SK-N-SH (cell line): ENCODE data around the gene IPMK. TPM values are rescaled to one million over a fixed set of nuclear protein-coding genes. Genes with fewer than 3 reads are reported as not detected.
A peak's percentile ranks its signal among the peaks of the same experiment; 100 is the strongest.

Experiments used
- CTCF ChIA-PET: fragments of 300-600, 350-600 bp; formaldehyde crosslinking; extraction: SDS; loops from one replicate; lab custom pipeline; 2021; lab: Yijun Ruan, JAX
- POLR2A ChIA-PET: fragments of 350-600 bp; sonication (Branson Sonifier 250); formaldehyde crosslinking; extraction: SDS; loops from one replicate; lab custom pipeline; 2020; ENCODE audit warnings: antibody characterized with exemption, inconsistent platforms; lab: Yijun Ruan, JAX
- DNase-seq: peaks from one replicate; pipeline ENCODE4 v3.0.0; 2012
- H2AFZ ChIP-seq: fragments of 200-600 bp; sonication (generic); 2 replicates; pipeline ENCODE4 v1.8.1; 2016; ENCODE audit warnings: antibody characterized with exemption, mild to moderate bottlenecking, low read depth
- H3F3A ChIP-seq: fragments of 200-600 bp; sonication (generic); replicated peaks from 2 replicates; pipeline ENCODE3; 2016; ENCODE audit warnings: antibody characterized with exemption, mild to moderate bottlenecking; ENCODE audit not compliant: insufficient read depth
- H3K27ac ChIP-seq, 2 experiments: fragments of 200-500 bp in 1 of 2; fragments of 200-600 bp in 1 of 2; sonication (Bioruptor generic) in 1 of 2; sonication (generic), shearing (Covaris generic) in 1 of 2; 2 replicates each; pipeline versions ENCODE4 v1.5.1 to v1.6.1; 2014 to 2016; ENCODE audit warnings: low read depth in 2 of 2, inconsistent platforms in 1 of 2, low read length in 1 of 2, mild to moderate bottlenecking in 1 of 2, mixed read lengths in 1 of 2
- H3K27me3 ChIP-seq: fragments of 200-600 bp; sonication (generic), shearing (Covaris generic); 2 replicates; pipeline ENCODE4 v1.6.1; 2016; ENCODE audit warnings: mixed run types; ENCODE audit not compliant: insufficient read depth
- H3K36me3 ChIP-seq, 2 experiments: fragments of 200-500 bp in 1 of 2; fragments of 200-600 bp in 1 of 2; sonication (Bioruptor generic) in 1 of 2; sonication (generic) in 1 of 2; replicated peaks in 1 of 2; 2 replicates each; pipeline versions ENCODE3 to v1.5.1; 2014 to 2016; ENCODE audit warnings: low read length in 1 of 2, mild to moderate bottlenecking in 1 of 2; ENCODE audit not compliant: insufficient read depth in 2 of 2, control insufficient read depth in 1 of 2
- H3K4me1 ChIP-seq, 2 experiments: fragments of 200-500 bp in 1 of 2; fragments of 200-600 bp in 1 of 2; sonication (Bioruptor generic) in 1 of 2; sonication (generic), shearing (Covaris generic) in 1 of 2; 2 replicates each; pipeline versions ENCODE4 v1.5.1 to v1.6.1; 2014 to 2016; ENCODE audit warnings: low read depth in 1 of 2, low read length in 1 of 2, mixed run types in 1 of 2; ENCODE audit not compliant: insufficient read depth in 2 of 2, control insufficient read depth in 1 of 2
- H3K4me2 ChIP-seq: fragments of 200-600 bp; sonication (generic), shearing (Covaris generic); 2 replicates; pipeline ENCODE4 v1.6.1; 2017; ENCODE audit warnings: mixed run types
- H3K4me3 ChIP-seq, 2 experiments: fragments of 200-500 bp in 1 of 2; fragments of 200-600 bp in 1 of 2; sonication (Bioruptor generic) in 1 of 2; sonication (generic), shearing (Covaris generic) in 1 of 2; 2 replicates each; pipeline versions ENCODE4 v1.5.1 to v1.8.1; 2014 to 2016; ENCODE audit warnings: low read depth in 2 of 2, inconsistent platforms in 1 of 2, low read length in 1 of 2, mild to moderate bottlenecking in 1 of 2, mixed read lengths in 1 of 2, moderate library complexity in 1 of 2
- H3K79me2 ChIP-seq: fragments of 200-600 bp; sonication (generic); 2 replicates; pipeline ENCODE4 v1.8.1; 2017; ENCODE audit warnings: mild to moderate bottlenecking; ENCODE audit not compliant: insufficient read depth
- H3K9ac ChIP-seq: fragments of 200-600 bp; sonication (generic); 2 replicates; pipeline ENCODE4 v1.6.1; 2017; ENCODE audit warnings: mixed run types
- H3K9me2 ChIP-seq: fragments of 200-600 bp; sonication (generic); 2 replicates; pipeline ENCODE4 v1.6.1; 2017; ENCODE audit warnings: mixed run types
- H3K9me3 ChIP-seq: fragments of 200-600 bp; sonication (generic); 2 replicates; pipeline ENCODE4 v1.6.1; 2017; ENCODE audit warnings: mixed run types, mild to moderate bottlenecking, moderate library complexity
- H4K20me1 ChIP-seq: fragments of 200-600 bp; sonication (generic); 2 replicates; pipeline ENCODE4 v1.6.1; 2017; ENCODE audit warnings: mild to moderate bottlenecking, mixed run types; ENCODE audit not compliant: insufficient read depth
- CHD2 ChIP-seq: fragments of 150-350 bp; IDR thresholded peaks from 2 replicates; pipeline ENCODE4 v1.6.1; 2018; ENCODE audit warnings: low read length; ENCODE audit not compliant: partially characterized antibody
- CTCF ChIP-seq: fragments of 200-600 bp; sonication (generic); IDR thresholded peaks from 2 replicates; pipeline ENCODE4 v1.6.1; 2017; ENCODE audit warnings: antibody characterized with exemption, mild to moderate bottlenecking, moderate library complexity
- EZH2phosphoT487 ChIP-seq: fragments of 200-600 bp; sonication (generic); IDR thresholded peaks from 2 replicates; pipeline ENCODE4 v1.6.1; 2017; ENCODE audit warnings: low read depth, mixed run types, mild to moderate bottlenecking, antibody characterized with exemption, moderate library complexity, borderline replicate concordance
- FOSL2 ChIP-seq: IDR thresholded peaks from 2 replicates; pipeline ENCODE4 v1.4.0; 2012; ENCODE audit warnings: low read depth, mild to moderate bottlenecking, moderate library complexity, borderline replicate concordance
- FOXM1 ChIP-seq: IDR thresholded peaks from 2 replicates; pipeline ENCODE4 v1.4.0; 2012; ENCODE audit warnings: low read depth, mild to moderate bottlenecking
- IRF3 ChIP-seq: fragments of 150-350 bp; IDR thresholded peaks from 2 replicates; pipeline ENCODE4 v1.6.1; 2016; ENCODE audit warnings: mild to moderate bottlenecking, low read depth, low read length
- JUND ChIP-seq: IDR thresholded peaks from 2 replicates; pipeline ENCODE4 v1.4.0; 2012
- MAX ChIP-seq: IDR thresholded peaks from 2 replicates; pipeline ENCODE4 v1.4.0; 2012; ENCODE audit warnings: low read depth
- MEF2A ChIP-seq: IDR thresholded peaks from 2 replicates; pipeline ENCODE4 v1.4.0; 2012; ENCODE audit warnings: low read depth, borderline replicate concordance
- MXI1 ChIP-seq: IDR thresholded peaks from 2 replicates; pipeline ENCODE4 v1.6.1; 2012; ENCODE audit warnings: mild to moderate bottlenecking, low read depth, low read length, improper control_type of control experiment
- NRF1 ChIP-seq: IDR thresholded peaks from 2 replicates; pipeline ENCODE4 v1.6.1; 2012; ENCODE audit warnings: low read depth, mild to moderate bottlenecking, low read length
- PBX3 ChIP-seq: IDR thresholded peaks from 2 replicates; pipeline ENCODE4; 2012
- RAD21 ChIP-seq: IDR thresholded peaks from 2 replicates; pipeline ENCODE4 v1.6.1; 2012; ENCODE audit warnings: mild to moderate bottlenecking, low read length
- RXRA ChIP-seq: IDR thresholded peaks from 2 replicates; pipeline ENCODE4 v1.4.0; 2012; ENCODE audit warnings: low read depth, mild to moderate bottlenecking, borderline replicate concordance
- SMC3 ChIP-seq: IDR thresholded peaks from 2 replicates; pipeline ENCODE4 v1.6.1; 2012; ENCODE audit warnings: low read depth, low read length, improper control_type of control experiment
- WGBS: methylation state at CpG from one replicate; pipeline ENCODE4 v1.1.6; 2017; ENCODE audit warnings: low lambda C conversion rate; 5-methylcytosine and 5-hydroxymethylcytosine counted together
- polyA plus RNA-seq, 3 experiments: library from polyadenylated mRNA; depleted of rRNA; stranded (reverse); fragments of >200 nt; gene quantifications; 2 replicates each; pipeline ENCODE4 v1.2.3, GENCODE V29; 2012

Gene IPMK
- polyA plus RNA-seq, 1 of the 3 experiments (the other 2 are of a cell fraction), result 0.71 TPM

- H3K36me3 ChIP-seq, result peaks cover 7 to 8% of the 10 kb centered on the region in 2 experiments
- ChIA-PET POLR2A (no interaction called here), CTCF (interaction anchor here (0.9 to 9.3 kb wide), 4 partner anchors 8 to 116 kb away, joined by 3 to 200 read pairs (median 4); no protein-coding TSS in a partner anchor)
- H3K27ac ChIP-seq, result no peak overlapping the region
- no peaks in the 10 kb centered on the region for H3K27me3 ChIP-seq
- TF ChIP-seq IRF3 (no peak), MEF2A (no peak), MAX (no peak), FOSL2 (no peak), CTCF (no peak), RAD21 (no peak)
- H3K4me2 ChIP-seq, result no peak overlapping the region
- no peak for DNase-seq
- no peak overlapping the region for H3K9ac ChIP-seq
- 86% methylated on average over 5 of the region's 5 CpGs for WGBS
- H3K4me3 ChIP-seq, result no peak overlapping the region
- no peak overlapping the region for H2AFZ ChIP-seq
- peaks cover 2% of the 10 kb centered on the region for H3F3A ChIP-seq
- peaks cover 0 to 6% of the 10 kb centered on the region in 2 experiments; a peak in 1 of 4 replicates for H3K4me1 ChIP-seq
- no peaks in the 10 kb centered on the region for H3K9me2 ChIP-seq
- no peaks in the 10 kb centered on the region for H4K20me1 ChIP-seq
- no peaks in the 10 kb centered on the region for H3K79me2 ChIP-seq
- no peaks in the 10 kb centered on the region for H3K9me3 ChIP-seq
Measured at GRCh38 chr10:58293989-58294388, 26.3 kb upstream of the IPMK start.

- Histone ChIP-seq H3K27ac (peak overlapping the region in 1 of 2 experiments; percentile 47; a peak in 2 of 4 replicates), H3K4me2 (no peak overlapping the region), H3K4me3 (no peak overlapping the region; a peak in 1 of 4 replicates), H3K4me1 (peaks cover 0 to 6% of the 10 kb centered on the region in 2 experiments; a peak in 1 of 4 replicates), H3K27me3 (no peaks in the 10 kb centered on the region), H3K79me2 (no peaks in the 10 kb centered on the region; the same call in 1 of the 2 replicates), H3K36me3 (peaks cover 11 to 21% of the 10 kb centered on the region in 2 experiments), H3K9me2 (no peaks in the 10 kb centered on the region), H4K20me1 (no peaks in the 10 kb centered on the region), H3F3A (peaks cover 3% of the 10 kb centered on the region), H3K9me3 (no peaks in the 10 kb centered on the region), H2AFZ (no peak overlapping the region), H3K9ac (no peak overlapping the region)
- ChIA-PET CTCF (interaction anchor here (0.6 to 9.3 kb wide), 32 partner anchors 8 to 1161 kb away, joined by 3 to 200 read pairs (median 4); partner anchors contain the start of genes CISD1 and UBE2D1), POLR2A (no interaction called here)
- WGBS, result 27% methylated on average over 5 of the region's 5 CpGs
- DNase-seq, result peak; percentile 56
- TF ChIP-seq EZH2phosphoT487, result no peak
- TF ChIP-seq SMC3, result peak; percentile 96
- TF ChIP-seq JUND, result no peak
- TF ChIP-seq CTCF, result peak; percentile 87
- TF ChIP-seq NRF1, result no peak
- no peak for TF ChIP-seq FOXM1
- peak; percentile 95 for TF ChIP-seq RAD21
- TF ChIP-seq RXRA, result no peak
- peak; percentile 26; the same call in 1 of the 2 replicates for TF ChIP-seq PBX3
- no peak for TF ChIP-seq MXI1
- TF ChIP-seq CHD2, result no peak
Measured at GRCh38 chr10:58291538-58292174, 24.0 kb upstream of the IPMK start.
